ENCODE measurements around the gene PTPRT.

PTPRT gene

GRCh38 chr20:42432496-42433334 lies 757.0 kb downstream of the PTPRT start:
- DNase-seq: no peak

GRCh38 chr20:42430598-42430997 lies 759.1 kb downstream of the PTPRT start:
- DNase-seq: no peak

- no peak for DNase-seq
Measured at GRCh38 chr20:42429761-42430458, 759.8 kb downstream of the PTPRT start.

GRCh38 chr20:42419814-42420532 lies 769.7 kb downstream of the PTPRT start:
- no peak for DNase-seq

- DNase-seq: no peak
Measured at GRCh38 chr20:42406826-42407225, 782.9 kb downstream of the PTPRT start.

- DNase-seq: no peak
Measured at GRCh38 chr20:42402455-42402854, 787.3 kb downstream of the PTPRT start.

GRCh38 chr20:42401613-42402012 lies 788.1 kb downstream of the PTPRT start:
- DNase-seq: no peak

GRCh38 chr20:42399802-42400201 lies 789.9 kb downstream of the PTPRT start:
- no peak for DNase-seq

- DNase-seq: no peak
Measured at GRCh38 chr20:42392442-42392841, 797.3 kb downstream of the PTPRT start.

- no peak for DNase-seq
Measured at GRCh38 chr20:42391807-42392206, 797.9 kb downstream of the PTPRT start.

- no peak for DNase-seq
Measured at GRCh38 chr20:42380287-42380686, 809.4 kb downstream of the PTPRT start.

- no peak for DNase-seq
Measured at GRCh38 chr20:42379385-42379784, 810.3 kb downstream of the PTPRT start.

- DNase-seq: no peak
Measured at GRCh38 chr20:42378826-42379225, 810.9 kb downstream of the PTPRT start.

GRCh38 chr20:42376131-42376530 lies 813.6 kb downstream of the PTPRT start:
- DNase-seq: no peak

GRCh38 chr20:42373049-42373448 lies 816.7 kb downstream of the PTPRT start:
- DNase-seq: no peak

- DNase-seq: no peak
Measured at GRCh38 chr20:42370075-42370474, 819.6 kb downstream of the PTPRT start.

- no peak for DNase-seq
Measured at GRCh38 chr20:42368910-42369309, 820.8 kb downstream of the PTPRT start.

GRCh38 chr20:42366626-42367025 lies 823.1 kb downstream of the PTPRT start:
- no peak for DNase-seq

- no peak for DNase-seq
Measured at GRCh38 chr20:42364446-42364845, 825.3 kb downstream of the PTPRT start.

GRCh38 chr20:42361402-42361970 lies 828.2 kb downstream of the PTPRT start:
- no peak for DNase-seq

GRCh38 chr20:42360621-42361020 lies 829.1 kb downstream of the PTPRT start:
- DNase-seq: no peak

- no peak for DNase-seq
Measured at GRCh38 chr20:42359617-42360016, 830.1 kb downstream of the PTPRT start.

- no peak for DNase-seq
Measured at GRCh38 chr20:42352096-42352495, 837.6 kb downstream of the PTPRT start.
